ENCODE measurements around the gene ZNF784.

GRCh38 chr19:55635856-55636440 is 11.6 kb upstream of the ZNF784 start:
- TF ChIP-seq, protein P1, sequence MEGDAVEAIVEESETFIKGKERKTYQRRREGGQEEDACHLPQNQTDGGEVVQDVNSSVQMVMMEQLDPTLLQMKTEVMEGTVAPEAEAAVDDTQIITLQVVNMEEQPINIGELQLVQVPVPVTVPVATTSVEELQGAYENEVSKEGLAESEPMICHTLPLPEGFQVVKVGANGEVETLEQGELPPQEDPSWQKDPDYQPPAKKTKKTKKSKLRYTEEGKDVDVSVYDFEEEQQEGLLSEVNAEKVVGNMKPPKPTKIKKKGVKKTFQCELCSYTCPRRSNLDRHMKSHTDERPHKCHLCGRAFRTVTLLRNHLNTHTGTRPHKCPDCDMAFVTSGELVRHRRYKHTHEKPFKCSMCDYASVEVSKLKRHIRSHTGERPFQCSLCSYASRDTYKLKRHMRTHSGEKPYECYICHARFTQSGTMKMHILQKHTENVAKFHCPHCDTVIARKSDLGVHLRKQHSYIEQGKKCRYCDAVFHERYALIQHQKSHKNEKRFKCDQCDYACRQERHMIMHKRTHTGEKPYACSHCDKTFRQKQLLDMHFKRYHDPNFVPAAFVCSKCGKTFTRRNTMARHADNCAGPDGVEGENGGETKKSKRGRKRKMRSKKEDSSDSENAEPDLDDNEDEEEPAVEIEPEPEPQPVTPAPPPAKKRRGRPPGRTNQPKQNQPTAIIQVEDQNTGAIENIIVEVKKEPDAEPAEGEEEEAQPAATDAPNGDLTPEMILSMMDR (IDR thresholded peaks at IDR 0.05) = no peak
- no peak for TF ChIP-seq POLR2A (IDR thresholded peaks at IDR 0.05)
